NCI-H446 (cell line): ENCODE measurements around the gene TMEM273.

ENCODE experiments used
- DNase-seq, 2 experiments: peaks; one replicate each; lab custom pipeline; 2025; lab: John Stamatoyannopoulos, UW

The TMEM273 gene

DNA sequence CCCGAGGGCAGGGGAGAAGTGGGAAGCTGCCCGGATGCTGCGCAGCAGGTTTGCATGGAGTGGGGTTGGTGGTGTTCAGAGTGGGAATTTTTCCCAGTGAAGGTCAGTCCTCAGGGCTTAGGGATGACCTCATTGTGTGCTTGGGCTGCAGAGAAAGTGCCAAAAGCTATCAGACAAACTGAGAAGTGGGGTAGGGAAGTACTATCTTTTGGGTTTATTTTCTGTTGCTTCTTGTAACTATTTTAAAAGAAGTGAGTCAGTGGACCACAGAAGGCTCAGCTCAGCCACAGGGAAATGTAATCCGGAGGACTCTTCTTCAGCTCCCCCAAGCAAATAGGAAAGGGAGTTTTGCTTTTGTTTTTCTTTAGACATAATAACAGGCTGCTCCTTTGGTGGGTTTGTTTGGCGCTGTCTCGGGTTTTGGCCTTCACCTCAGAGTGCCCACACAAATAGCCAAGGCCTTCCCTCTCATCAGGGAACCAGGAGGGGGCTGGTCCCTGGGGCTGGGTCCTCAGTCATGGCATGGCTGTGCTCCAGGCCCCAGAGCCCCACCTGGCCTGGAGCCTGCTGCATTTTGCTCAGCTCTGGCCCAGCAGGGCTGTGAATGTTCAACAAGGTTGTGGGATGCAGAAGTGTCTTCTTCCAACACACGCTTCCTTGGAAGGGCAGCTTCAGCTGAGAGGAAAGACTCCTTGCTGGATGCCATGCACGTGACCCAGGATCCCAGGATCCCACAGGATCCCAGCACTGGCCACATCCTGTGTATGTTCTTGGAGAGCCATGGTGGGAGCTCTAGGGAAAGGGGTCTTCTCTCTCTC, 49.0 kb downstream of the TMEM273 start:
- DNase-seq = no peak

DNA sequence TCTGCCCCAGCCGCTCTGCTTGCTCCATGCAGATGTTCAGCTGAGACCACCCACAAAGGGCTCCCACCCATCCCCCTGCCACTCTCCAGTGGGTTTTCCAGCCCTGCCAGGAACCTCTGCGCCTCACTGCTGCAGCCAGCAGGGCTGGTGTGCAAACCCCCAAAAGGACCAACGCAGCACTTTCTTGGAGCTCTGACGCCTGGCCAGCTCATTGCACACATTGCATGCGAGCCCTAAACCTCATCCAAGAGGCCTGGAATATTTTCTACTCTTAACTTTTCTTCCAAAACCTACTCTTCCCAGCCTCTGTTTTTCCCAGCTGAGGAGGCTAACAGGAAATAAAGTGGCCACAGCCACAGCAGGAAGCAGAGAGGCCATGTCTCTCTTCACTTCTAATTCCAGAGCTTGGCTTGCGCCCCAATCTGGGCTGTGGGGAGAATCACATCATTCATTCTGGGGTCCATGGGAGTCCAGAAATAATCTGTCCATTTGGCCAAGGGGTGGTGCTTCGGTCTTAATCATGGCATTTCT, 49.8 kb downstream of the TMEM273 start:
- no peak for DNase-seq

DNA sequence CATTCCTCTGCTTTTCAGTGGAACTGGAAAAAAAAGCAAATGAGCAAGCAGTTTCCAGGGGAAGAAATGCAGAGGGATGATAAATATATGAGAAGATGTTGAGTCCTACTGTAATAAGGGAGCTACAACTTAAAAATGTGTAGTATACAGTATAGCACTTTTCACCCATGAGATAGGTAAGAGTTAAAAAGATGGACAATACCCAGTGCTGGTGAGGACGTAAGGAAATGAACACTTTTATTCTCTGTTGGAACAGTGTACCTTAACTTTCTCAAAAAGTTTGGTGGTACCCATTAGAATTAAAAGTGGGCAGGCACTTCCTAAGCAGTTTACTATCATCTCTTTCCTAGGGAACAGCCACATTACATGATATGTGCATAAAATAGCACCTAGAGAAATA, 51.7 kb downstream of the TMEM273 start:
- no peak for DNase-seq

DNA sequence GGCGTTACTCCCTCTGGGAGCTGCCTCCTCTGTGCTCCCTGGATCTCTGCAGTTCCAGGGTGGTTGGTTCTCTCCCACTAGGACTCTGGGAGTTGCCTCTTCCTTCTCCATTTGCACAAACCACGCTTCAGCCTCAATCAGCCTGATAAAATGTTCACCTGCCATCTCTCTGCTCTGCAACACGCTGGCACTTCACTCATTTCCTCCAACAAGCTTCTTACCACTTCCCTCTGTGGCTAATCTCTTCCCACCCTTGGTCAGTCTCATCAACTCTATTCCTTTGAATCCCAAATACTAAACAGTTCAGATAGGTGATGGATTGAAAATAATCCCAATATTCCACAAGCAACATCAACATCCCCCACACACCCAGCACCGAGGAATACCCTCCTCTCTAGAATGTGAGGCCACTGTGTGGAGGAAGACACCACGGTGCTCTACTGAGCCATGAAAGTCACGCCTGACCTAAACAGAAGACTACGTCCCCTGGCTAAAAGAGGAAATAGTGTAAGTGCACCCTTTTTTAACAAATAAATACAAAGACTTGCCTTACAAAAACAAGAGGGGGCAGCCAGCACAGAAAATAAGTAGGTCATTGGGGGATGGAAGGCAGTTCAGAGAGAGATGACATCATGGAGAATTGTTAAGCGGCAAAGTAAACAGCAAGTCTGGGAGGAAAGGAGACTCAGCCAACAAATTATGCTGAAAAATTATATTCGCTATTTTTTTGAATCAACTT, 52.4 kb downstream of the TMEM273 start:
- DNase-seq = no peak

DNA sequence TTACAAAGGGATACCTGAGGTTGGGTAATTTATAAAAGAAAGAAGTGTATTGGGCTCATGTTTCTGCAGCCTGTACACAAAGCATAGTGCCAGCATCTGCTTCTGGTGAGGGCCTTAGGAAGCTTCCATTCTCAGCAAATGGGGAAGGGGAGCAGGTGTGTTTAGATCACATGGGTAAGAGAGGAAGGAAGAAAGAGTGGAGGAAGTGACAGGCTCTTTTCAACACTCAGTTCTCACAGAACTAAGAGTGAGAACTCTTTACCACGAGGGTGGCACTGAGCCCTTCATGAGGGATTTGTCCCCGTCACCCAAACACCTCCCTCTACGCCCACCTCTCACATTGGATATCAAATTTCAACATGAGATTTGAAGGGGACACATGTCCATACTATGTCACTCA, 53.9 kb downstream of the TMEM273 start:
- no peak for DNase-seq

DNA sequence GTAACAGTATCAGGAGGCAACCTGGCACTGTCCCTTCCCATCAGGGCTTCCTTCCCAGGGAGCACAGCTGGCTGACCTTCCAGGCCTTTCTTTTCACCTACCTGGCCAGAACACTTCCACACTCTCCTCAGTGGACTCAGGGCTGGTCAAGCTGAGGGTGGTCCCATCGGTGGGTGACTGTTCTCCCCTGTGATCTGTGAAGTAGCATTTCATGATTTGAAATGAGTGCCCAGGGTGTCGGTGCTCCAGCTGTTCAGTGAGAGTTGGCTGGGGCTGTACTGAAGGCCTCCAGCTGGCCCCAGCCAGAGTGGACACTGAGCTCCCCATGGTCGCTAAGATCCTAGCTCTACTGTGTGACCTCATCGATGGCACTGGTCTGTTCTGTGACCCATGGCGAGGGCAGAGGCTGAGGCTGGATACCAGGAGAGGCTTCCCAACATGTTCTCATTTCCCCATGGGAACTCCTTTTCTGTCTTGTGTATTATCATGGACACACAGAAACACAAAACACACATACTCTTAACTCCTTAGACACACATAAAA, 54.4 kb downstream of the TMEM273 start, which contains the start of gene FAM170B:
TSS of gene FAM170B (minus strand) at position 316 of the 543 bp plus-strand sequence. CDS start at position 213, 103 bp downstream.
- DNase-seq = no peak

DNA sequence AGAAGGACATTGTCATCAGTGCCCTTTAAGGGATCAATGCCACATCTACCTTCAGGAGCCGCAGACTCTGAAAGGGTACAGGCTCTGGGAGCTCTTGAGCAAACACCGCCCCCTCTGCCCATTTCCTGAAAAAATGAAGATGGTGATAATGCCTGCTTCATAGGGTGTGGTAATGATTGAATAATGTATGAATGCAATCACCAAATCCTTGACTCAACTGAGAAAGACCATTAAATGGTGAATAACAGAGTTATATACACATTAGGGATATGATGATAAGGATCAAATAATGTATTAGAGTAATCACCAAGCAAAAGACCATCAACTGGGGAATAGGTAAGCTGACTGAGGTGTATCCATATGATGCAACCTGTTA, 55.8 kb downstream of the TMEM273 start:
- DNase-seq = no peak

DNA sequence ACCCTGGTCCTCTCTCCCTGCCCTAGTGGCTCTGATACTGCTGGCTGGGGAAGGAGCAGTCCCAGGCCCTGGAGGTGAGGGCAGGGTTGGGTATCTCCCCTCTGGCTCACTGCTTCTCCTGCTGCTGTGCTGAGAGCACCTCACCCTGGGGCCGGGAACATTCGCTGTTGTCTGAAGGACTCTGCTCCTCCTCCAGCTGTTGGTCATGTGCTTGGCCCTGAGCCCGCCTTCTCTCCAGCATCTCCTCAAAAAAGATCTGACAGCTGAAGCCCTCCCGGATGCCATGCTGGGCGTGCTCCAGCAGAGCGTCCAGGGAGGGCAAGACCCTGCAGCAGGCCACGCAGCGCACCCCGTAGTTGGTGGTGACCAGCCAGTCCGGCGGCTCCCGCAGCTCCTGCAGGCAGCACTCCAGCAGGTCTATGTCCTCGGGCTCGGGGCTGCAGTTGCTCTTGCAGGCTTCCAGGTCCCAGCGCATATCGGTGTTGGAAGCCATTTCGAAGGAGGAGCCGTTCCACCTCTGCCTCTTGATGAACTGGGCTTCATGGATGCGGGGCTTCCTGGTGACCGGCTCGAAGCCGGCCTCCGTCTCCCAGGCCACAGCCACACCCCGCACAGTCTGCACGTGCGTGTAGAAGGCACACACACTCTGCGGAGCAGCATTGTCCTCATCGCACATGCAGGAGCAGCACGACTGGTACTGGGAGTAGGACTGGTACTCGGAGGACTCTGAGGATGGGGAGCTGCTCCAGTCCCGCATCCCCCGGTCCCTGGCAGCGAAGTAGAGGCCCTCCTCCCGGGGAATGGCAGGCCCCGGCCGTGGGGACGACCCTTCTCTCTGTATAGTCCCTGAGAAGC, 56.5 kb downstream of the TMEM273 start:
- no peak for DNase-seq

DNA sequence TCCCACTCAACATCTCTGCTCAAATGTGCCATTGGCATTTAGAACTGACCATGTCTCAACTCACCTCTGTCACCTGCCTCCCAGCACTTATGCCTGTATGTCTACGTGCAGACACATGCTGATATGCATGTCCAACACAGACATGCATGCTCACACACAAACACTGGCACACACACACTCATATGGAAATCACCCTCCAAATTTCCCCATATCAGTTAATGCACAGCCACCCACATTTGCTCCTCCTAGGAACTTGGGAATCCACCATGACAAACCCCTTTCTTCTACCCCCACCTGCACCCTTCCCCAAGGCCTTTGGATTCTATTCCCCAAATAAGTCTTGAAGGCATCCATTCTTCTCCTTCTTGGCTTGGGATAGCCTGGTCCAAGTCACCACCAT, 58.8 kb downstream of the TMEM273 start:
- no peak for DNase-seq

DNA sequence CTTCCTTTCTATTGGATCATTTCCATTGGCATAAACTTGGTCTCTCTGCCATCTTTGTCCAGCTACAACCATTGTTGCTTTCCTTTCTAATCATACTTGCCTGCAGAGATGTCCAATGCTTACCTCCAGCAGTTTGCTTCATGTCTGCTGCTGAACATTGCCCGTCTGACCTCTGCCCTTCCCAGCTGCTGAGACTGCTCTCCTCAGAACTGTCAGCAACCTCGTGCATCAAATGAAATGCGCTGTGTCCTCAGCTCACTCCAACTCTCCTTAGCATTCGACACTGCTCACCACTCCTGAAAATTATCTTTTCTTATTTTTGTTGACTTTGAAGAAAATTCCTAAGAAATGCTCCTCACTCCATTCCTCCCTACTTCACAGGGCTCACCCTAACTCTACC, 59.3 kb downstream of the TMEM273 start:
- no peak for DNase-seq

DNA sequence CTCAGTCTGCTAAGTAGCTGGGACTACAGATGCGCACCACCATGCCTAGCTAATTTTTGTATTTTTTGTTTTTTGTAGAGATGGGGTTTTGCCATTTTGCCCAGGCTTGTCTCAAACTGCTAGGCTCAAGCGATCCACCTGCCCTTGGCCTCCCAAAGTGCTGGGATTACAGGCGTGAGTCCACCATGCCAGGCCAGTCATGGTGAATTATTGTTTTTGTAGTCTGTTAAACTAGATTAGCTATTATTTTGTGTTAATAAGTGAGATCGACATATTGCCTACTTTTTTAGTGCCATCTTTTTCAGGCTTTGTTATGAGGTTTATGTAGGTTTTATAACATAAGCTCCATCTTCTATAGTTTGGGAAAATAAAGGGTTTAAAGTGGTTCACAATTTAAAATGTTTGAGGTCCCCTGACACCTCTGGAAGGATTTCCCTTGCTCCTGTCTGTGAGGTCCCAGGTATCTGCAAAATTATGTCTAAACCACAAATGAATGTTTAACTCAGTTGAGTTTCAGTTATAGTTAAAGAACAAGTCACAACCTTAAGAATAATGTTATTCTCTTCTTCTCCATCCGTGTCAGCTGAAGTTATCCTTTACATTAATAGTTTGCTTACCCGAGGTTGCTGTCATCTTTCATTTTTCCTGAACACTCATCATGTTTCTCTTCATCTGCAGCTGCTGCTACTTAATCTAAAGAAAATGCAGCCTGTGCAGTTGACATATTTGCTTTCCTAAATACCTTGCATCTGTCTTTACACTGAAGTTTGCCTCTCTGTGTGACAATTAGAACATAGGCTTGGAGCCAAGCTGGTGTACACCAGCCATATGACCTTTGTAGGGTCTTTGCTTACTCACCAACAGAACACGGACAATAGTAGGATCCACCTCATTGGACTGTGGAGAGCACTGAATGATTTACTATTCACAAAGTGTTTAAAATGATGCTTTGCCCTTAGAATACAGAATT, 63.9 kb downstream of the TMEM273 start:
- DNase-seq = no peak

DNA sequence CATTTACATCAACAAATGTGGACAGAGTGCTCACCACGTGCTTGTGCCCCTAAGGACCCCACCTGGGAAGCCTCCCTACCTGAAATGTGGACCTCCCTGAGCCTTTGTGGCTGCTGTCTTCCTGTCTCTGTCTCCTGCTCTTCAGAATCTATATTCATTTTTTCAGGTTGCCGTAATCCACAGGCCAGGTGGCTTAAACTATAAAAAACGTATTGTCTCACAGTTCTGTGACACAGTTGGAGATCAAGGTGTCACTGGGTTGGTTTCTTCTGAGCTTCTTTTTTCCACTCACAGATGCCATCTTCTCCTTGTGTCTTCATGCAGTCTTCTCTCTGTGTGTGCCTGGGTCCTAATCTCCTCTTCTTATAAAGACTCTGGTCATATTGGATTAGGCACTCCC, 67.3 kb downstream of the TMEM273 start:
- no peak for DNase-seq

DNA sequence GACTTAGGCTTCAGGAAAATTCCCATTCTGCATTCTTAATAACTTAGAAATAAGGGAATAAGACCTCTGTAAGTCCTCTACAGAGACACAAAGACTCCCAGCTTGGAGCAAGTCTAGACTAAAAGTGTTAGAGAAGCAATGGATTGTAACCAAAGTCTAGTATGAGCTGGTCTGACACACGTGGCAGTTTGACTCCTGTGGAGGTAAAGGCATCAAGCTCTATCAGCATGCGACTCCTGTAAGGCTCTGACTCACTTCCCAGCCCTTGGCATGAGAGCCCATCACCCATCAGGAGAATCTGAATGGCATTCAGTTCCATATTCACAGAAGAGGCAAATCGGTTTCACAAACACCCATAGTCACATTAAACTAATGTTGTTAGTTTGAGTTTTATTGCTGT, 68.4 kb downstream of the TMEM273 start:
- DNase-seq = no peak

DNA sequence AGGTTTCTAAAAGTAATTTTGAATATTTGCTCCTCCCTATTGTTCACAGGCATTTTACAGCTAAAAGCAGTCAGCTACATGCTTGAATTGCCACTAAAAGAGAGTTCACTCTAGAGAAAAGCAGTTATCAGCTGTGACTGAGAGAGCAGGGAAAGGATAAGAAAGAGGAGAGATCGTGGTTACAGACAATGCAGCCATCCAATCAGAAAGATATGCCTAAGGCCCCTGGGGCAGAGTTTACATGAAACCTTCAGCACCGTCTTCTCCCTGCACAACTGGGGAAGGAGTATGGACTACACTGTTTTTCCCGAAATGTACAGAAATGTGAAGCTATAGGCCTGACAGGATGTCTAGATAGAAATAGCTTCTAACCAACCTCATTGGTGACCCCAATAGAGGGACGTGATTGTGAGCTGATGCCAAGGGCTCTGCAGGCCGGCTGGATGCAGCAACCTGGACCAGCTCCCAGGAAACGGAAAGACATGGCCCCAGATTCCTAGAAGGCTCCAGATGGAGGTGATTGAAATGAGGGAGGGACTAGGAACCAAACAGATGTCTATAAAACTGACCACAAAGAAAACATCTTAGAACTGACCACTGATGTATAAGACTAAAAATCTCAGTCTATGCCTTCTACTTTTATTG, 69.6 kb downstream of the TMEM273 start:
- no peak for DNase-seq

DNA sequence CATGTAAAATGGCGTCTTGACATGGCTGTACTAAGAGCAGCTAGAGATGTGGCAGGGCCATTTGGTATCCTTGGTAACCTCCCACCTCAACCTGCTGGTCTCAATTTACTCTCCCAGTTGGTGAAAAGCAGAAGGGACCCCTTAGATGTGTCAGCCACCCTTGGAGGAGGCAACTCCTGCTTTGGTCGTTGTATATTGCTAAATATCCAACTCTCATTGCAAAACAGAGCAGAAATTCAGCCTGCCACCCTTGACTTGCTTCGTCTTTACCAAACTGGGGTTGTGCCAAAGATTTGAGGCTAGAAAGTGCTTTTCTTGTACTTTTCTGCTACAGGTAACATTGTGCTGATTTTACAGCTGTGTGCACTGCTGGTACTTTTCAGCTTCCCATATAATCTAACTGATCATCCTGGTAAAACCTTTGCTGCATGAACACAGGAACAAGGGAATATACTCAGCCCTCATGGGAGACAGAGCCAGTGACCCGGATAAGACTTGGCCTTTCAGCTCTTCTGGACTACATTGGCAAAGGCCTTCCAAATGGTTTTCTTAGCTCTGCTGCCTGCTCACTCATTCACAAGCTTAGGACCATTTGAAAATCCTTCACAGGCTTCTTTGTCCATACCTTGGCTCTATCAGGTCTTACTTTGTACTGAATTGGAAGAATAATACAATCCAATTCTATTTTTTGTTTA, 70.7 kb downstream of the TMEM273 start:
- no peak for DNase-seq

DNA sequence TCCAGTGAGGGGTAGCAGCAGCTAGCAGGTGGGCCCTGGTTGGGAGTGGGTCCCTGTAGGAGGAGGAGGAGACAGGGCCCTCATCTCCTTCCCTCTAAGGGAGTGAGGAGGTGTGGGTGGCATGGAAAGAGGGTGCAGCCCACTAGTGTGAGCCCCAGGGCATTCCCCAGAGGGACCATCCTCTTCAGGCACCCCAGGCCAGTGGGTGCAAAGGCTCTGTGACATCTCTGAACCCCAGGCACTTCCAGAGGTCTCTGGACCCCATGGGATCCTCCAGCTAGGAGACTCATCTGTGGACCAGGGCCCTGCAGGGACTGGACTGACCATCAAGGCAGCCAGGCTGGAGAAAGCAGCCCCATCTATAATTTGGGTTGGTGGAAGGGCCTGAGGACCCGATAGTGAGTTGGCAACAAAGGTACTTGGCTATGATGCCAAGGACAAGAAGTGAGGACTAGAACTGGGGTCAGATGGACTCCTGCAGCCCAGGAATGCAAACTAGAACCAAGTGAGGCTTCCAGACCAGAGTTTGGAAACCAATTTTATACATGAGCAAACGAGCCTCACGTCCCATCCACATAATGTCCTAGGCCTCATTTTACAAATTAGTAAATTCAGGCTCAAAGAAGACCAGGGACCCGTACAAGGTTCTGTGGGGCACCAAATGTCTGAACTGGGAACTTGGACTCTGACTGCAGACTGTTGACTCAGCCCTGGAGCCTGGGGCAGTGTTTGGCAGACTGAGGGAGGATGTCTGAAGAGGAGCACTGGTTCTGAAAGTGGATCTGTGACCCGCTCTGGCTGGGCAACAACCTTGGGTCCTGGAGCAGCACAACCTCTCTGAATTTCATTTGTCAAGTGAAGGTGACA, 71.4 kb downstream of the TMEM273 start:
- DNase-seq = no peak

DNA sequence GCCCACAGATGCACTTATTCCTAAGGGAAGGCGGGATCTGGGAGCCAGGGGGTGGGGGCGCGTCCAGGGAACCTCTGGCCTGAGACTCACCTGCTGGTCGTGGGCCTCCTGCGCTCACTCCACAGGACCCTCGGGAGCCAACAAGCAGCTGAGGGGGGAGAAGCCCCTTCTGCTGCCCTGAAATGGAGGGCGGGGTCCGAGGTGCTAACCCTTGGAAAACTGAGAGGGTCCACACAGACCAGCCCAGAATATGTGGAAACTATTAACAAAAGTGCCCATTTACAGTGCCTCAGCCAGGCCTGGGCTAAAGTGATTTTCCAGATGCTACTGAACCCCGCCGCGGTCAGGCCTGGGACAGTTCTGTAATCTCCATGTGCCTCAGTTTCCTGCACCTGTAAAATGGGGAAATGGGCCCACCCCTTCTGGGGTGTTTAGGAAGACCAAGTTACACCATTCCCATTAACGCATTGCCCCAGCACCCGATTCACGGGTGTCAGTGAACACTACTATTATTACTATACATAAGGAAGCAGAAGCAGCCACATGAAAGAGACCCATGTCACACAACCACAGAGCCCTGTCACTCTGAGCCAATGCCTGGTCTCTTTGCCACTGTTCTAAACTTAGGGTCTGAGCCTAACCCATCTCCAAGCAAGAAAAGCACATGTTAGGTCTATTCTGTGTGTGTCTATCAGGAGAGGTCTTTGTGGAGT, 72.2 kb downstream of the TMEM273 start:
- DNase-seq = no peak
